Measurements from ENCODE around the gene CRIP1. TPM values are rescaled to one million over a fixed set of nuclear protein-coding genes. Genes with fewer than 3 reads are reported as not detected.

The CRIP1 gene
- total and polyA plus RNA-seq, 2 experiments from 2014 or later = 0.80 to 8.4 TPM

DNA sequence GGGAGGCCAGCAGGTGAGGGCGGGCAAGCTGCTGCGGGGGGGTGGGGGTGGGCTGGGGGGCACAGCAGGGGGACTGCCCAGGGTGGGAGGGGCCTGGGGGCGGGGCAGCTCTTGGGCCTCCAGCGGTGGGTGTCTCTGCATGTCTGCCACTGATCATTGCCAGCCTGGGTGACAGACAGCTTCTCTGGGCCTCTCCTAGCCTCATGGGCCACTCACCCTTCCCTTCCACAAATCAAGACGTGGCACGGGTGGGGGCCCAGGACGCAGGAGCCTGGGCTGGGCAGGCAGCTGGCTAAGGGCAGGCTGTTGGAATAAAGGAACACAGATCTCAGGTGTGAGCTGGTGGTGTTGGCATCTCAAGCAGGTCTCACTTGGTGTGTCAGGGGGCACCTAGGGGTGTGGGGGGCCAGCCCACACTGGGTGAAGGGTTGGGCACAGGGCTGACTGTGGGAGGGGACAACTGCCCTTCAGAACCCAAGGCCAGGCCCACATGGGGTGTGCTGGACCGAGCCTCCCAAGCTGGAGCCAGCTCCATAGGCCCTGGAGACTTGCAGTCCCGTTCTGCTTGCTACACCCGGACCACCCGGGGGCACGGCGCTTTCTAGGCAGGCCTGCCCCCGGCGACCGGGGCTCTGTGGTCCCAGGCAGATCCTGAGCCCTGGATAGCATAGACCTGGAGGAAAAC, 7.4 kb downstream of the CRIP1 start:
- Histone ChIP-seq H3K27me3 (ENCODE audit: insufficient read depth) (peaks cover 11% of the 10 kb centered on the region), H3F3A (replicated peaks; ENCODE audit: low read depth) (peaks cover 4% of the 10 kb centered on the region; the same call in 1 of the 2 replicates), H3K4me2 (no peak overlapping the region), H3K36me3 (ENCODE audit: insufficient read depth) (no peaks in the 10 kb centered on the region), H3K79me2 (replicated peaks; ENCODE audit: insufficient read depth) (no peaks in the 10 kb centered on the region), H3K27ac (ENCODE audit: low read depth) (no peak overlapping the region), H4K20me1 (replicated peaks; ENCODE audit: insufficient read depth) (no peaks in the 10 kb centered on the region), H3K4me3 (no peak overlapping the region), H3K9me2 (ENCODE audit: insufficient read depth) (peaks cover 3% of the 10 kb centered on the region; the same call in 1 of the 2 replicates), H3K4me1 (ENCODE audit: insufficient read depth) (peaks cover 4% of the 10 kb centered on the region; the same call in 1 of the 2 replicates), H2AFZ (no peak overlapping the region)
- Mint-ChIP-seq H3K36me3 (ENCODE audit: low read depth) (no peaks in the 10 kb centered on the region), H3K4me3 (no peak overlapping the region), H3K27ac (no peak overlapping the region), H3K4me1 (peaks cover 5% of the 10 kb centered on the region; the same call in 2 of the 3 replicates), H3K9me3 (peaks cover 6% of the 10 kb centered on the region; the same call in 2 of the 3 replicates), H3K27me3 (ENCODE audit: insufficient read depth, low read depth, poor library complexity) (peaks cover 19% of the 10 kb centered on the region)
- ATAC-seq (no peak), DNase-seq (ENCODE audit: low spot score) (no peak)
- TF ChIP-seq CREB1 (CRISPR knock-in tag; IDR thresholded peaks at IDR 0.05; ENCODE audit: low read depth) = no peak
- no peak for TF ChIP-seq EZH2 (IDR thresholded peaks at IDR 0.05; ENCODE audit: low read depth, unreplicated experiment)
- TF ChIP-seq, protein P1, sequence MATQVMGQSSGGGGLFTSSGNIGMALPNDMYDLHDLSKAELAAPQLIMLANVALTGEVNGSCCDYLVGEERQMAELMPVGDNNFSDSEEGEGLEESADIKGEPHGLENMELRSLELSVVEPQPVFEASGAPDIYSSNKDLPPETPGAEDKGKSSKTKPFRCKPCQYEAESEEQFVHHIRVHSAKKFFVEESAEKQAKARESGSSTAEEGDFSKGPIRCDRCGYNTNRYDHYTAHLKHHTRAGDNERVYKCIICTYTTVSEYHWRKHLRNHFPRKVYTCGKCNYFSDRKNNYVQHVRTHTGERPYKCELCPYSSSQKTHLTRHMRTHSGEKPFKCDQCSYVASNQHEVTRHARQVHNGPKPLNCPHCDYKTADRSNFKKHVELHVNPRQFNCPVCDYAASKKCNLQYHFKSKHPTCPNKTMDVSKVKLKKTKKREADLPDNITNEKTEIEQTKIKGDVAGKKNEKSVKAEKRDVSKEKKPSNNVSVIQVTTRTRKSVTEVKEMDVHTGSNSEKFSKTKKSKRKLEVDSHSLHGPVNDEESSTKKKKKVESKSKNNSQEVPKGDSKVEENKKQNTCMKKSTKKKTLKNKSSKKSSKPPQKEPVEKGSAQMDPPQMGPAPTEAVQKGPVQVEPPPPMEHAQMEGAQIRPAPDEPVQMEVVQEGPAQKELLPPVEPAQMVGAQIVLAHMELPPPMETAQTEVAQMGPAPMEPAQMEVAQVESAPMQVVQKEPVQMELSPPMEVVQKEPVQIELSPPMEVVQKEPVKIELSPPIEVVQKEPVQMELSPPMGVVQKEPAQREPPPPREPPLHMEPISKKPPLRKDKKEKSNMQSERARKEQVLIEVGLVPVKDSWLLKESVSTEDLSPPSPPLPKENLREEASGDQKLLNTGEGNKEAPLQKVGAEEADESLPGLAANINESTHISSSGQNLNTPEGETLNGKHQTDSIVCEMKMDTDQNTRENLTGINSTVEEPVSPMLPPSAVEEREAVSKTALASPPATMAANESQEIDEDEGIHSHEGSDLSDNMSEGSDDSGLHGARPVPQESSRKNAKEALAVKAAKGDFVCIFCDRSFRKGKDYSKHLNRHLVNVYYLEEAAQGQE (IDR thresholded peaks at IDR 0.05; ENCODE audit: unreplicated experiment) = no peak
- TF ChIP-seq EZH2phosphoT487 (IDR thresholded peaks at IDR 0.05; ENCODE audit: unreplicated experiment) = no peak
- TF ChIP-seq JUNB (IDR thresholded peaks at IDR 0.05; ENCODE audit: unreplicated experiment) = no peak
- no peak for TF ChIP-seq STAT1 (IDR thresholded peaks at IDR 0.05; ENCODE audit: unreplicated experiment)
- TF ChIP-seq, protein P2, sequence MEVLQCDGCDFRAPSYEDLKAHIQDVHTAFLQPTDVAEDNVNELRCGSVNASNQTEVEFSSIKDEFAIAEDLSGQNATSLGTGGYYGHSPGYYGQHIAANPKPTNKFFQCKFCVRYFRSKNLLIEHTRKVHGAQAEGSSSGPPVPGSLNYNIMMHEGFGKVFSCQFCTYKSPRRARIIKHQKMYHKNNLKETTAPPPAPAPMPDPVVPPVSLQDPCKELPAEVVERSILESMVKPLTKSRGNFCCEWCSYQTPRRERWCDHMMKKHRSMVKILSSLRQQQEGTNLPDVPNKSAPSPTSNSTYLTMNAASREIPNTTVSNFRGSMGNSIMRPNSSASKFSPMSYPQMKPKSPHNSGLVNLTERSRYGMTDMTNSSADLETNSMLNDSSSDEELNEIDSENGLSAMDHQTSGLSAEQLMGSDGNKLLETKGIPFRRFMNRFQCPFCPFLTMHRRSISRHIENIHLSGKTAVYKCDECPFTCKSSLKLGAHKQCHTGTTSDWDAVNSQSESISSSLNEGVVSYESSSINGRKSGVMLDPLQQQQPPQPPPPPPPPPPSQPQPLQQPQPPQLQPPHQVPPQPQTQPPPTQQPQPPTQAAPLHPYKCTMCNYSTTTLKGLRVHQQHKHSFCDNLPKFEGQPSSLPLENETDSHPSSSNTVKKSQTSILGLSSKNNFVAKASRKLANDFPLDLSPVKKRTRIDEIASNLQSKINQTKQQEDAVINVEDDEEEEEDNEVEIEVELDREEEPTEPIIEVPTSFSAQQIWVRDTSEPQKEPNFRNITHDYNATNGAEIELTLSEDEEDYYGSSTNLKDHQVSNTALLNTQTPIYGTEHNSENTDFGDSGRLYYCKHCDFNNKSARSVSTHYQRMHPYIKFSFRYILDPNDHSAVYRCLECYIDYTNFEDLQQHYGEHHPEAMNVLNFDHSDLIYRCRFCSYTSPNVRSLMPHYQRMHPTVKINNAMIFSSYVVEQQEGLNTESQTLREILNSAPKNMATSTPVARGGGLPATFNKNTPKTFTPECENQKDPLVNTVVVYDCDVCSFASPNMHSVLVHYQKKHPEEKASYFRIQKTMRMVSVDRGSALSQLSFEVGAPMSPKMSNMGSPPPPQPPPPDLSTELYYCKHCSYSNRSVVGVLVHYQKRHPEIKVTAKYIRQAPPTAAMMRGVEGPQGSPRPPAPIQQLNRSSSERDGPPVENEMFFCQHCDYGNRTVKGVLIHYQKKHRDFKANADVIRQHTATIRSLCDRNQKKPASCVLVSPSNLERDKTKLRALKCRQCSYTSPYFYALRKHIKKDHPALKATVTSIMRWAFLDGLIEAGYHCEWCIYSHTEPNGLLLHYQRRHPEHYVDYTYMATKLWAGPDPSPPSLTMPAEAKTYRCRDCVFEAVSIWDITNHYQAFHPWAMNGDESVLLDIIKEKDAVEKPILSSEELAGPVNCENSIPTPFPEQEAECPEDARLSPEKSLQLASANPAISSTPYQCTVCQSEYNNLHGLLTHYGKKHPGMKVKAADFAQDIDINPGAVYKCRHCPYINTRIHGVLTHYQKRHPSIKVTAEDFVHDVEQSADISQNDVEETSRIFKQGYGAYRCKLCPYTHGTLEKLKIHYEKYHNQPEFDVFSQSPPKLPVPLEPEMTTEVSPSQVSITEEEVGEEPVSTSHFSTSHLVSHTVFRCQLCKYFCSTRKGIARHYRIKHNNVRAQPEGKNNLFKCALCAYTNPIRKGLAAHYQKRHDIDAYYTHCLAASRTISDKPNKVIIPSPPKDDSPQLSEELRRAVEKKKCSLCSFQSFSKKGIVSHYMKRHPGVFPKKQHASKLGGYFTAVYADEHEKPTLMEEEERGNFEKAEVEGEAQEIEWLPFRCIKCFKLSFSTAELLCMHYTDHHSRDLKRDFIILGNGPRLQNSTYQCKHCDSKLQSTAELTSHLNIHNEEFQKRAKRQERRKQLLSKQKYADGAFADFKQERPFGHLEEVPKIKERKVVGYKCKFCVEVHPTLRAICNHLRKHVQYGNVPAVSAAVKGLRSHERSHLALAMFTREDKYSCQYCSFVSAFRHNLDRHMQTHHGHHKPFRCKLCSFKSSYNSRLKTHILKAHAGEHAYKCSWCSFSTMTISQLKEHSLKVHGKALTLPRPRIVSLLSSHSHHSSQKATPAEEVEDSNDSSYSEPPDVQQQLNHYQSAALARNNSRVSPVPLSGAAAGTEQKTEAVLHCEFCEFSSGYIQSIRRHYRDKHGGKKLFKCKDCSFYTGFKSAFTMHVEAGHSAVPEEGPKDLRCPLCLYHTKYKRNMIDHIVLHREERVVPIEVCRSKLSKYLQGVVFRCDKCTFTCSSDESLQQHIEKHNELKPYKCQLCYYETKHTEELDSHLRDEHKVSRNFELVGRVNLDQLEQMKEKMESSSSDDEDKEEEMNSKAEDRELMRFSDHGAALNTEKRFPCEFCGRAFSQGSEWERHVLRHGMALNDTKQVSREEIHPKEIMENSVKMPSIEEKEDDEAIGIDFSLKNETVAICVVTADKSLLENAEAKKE (CRISPR knock-in tag; IDR thresholded peaks at IDR 0.05) = no peak
- TF ChIP-seq, protein P3, sequence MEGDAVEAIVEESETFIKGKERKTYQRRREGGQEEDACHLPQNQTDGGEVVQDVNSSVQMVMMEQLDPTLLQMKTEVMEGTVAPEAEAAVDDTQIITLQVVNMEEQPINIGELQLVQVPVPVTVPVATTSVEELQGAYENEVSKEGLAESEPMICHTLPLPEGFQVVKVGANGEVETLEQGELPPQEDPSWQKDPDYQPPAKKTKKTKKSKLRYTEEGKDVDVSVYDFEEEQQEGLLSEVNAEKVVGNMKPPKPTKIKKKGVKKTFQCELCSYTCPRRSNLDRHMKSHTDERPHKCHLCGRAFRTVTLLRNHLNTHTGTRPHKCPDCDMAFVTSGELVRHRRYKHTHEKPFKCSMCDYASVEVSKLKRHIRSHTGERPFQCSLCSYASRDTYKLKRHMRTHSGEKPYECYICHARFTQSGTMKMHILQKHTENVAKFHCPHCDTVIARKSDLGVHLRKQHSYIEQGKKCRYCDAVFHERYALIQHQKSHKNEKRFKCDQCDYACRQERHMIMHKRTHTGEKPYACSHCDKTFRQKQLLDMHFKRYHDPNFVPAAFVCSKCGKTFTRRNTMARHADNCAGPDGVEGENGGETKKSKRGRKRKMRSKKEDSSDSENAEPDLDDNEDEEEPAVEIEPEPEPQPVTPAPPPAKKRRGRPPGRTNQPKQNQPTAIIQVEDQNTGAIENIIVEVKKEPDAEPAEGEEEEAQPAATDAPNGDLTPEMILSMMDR (conservative IDR thresholded peaks at IDR 0.05; ENCODE audit: low read depth in 2 of 2) = no peak
- TF ChIP-seq ZNF114 (CRISPR knock-in tag; IDR thresholded peaks at IDR 0.05) = no peak
- TF ChIP-seq NANOG (IDR thresholded peaks at IDR 0.05; ENCODE audit: borderline replicate concordance) = no peak
- TF ChIP-seq ZNF331 (CRISPR knock-in tag; IDR thresholded peaks at IDR 0.05; ENCODE audit: low read depth) = no peak
- TF ChIP-seq, protein P4, sequence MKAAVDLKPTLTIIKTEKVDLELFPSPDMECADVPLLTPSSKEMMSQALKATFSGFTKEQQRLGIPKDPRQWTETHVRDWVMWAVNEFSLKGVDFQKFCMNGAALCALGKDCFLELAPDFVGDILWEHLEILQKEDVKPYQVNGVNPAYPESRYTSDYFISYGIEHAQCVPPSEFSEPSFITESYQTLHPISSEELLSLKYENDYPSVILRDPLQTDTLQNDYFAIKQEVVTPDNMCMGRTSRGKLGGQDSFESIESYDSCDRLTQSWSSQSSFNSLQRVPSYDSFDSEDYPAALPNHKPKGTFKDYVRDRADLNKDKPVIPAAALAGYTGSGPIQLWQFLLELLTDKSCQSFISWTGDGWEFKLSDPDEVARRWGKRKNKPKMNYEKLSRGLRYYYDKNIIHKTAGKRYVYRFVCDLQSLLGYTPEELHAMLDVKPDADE (IDR thresholded peaks at IDR 0.05) = no peak
- no peak for TF ChIP-seq POLR2AphosphoS5 (IDR thresholded peaks at IDR 0.05; ENCODE audit: low read depth)

All from GM23338 (cell line).